ENCODE measurements around the gene FXR1. TPM values are rescaled to one million over a fixed set of nuclear protein-coding genes. Genes with fewer than 3 reads are reported as not detected.

The FXR1 gene
- total and polyA plus RNA-seq, 4 donors = 18.6 to 72.9 (median 46.6) TPM

Other genes with a start within 250 kb of the FXR1 start
- gene CCDC39, start 233.2 kb upstream of the FXR1 start, total RNA-seq = under 1 TPM in 1 of 2 donors, not detected in 1; under 0.01 TPM
- under 1 TPM in 1 of 2 donors, not detected in 1; 0.08 TPM for gene CCDC39, start 233.2 kb upstream of the FXR1 start, polyA plus RNA-seq
- gene DNAJC19, start 77.1 kb downstream of the FXR1 start, total RNA-seq = 10 to 100 TPM; 19.4 to 28.6 TPM
- 100 to 1,000 TPM in 1 of 2 donors, 10 to 100 TPM in 1; 26.5 to 107 TPM for gene DNAJC19, start 77.1 kb downstream of the FXR1 start, polyA plus RNA-seq